Measurements from ENCODE around the gene ARHGEF28. TPM values are rescaled to one million over a fixed set of nuclear protein-coding genes. Genes with fewer than 3 reads are reported as not detected.

Gene ARHGEF28
- total and polyA plus RNA-seq, 2 of the 13 experiments (the other 11 are each of a cell fraction or from before 2014, with no cell fraction given) = 17.4 to 34.1 TPM

GRCh38 chr5:73582285-73583145, 43.5 kb upstream of the ARHGEF28 start:
- Histone ChIP-seq H4K20me1 (ENCODE audit: insufficient read depth, low read length) (no peaks in the 10 kb centered on the region), H3K27ac (ENCODE audit: extremely low read length, insufficient read depth, low read length) (no peak overlapping the region), H3K9ac (ENCODE audit: insufficient read depth, low read depth, low read length) (no peak overlapping the region), H3K27me3 (ENCODE audit: control insufficient read depth in 1 of 2, insufficient read depth in 2 of 2, low read length in 2 of 2) (no peaks in the 10 kb centered on the region), H3K79me2 (ENCODE audit: insufficient read depth, low read length) (no peaks in the 10 kb centered on the region), H3K9me3 (ENCODE audit: low read length) (no peaks in the 10 kb centered on the region), H3K4me1 (ENCODE audit: insufficient read depth, low read length) (no peaks in the 10 kb centered on the region), H3K4me2 (ENCODE audit: low read depth, low read length) (no peak overlapping the region), H3K4me3 (replicated peaks in 1 of 3; ENCODE audit: insufficient read depth in 1 of 3, low read depth in 2 of 3, low read length in 3 of 3) (no peak overlapping the region), H2AFZ (ENCODE audit: low read length) (no peak overlapping the region), H3K36me3 (replicated peaks in 1 of 2; ENCODE audit: control insufficient read depth in 1 of 2, insufficient read depth in 2 of 2, low read length in 2 of 2) (peaks cover 5 to 33% of the 10 kb centered on the region in 2 experiments; a peak in 4 of 5 replicates)
- in situ Hi-C loops (cut with HindIII; ENCODE audit: extremely low pct_ligation_motif_present, low pct_unique_long_range_greater_than_20kb) = no loop called here
- WGBS (ENCODE audit: low lambda C conversion rate) = 63% methylated on average over 3 of the region's 3 CpGs
- CTCF ChIA-PET (ENCODE audit: low intra/inter-chr PET ratio, low total read pairs) = no interaction called here
- POLR2A ChIA-PET = no interaction called here
- no peak for DNase-seq (ENCODE audit: low spot score)
- no peak for ATAC-seq
- intact Hi-C loops (cut with micrococcal nuclease; ENCODE audit: unreplicated experiment) = no loop called here
- TF ChIP-seq, protein P1, sequence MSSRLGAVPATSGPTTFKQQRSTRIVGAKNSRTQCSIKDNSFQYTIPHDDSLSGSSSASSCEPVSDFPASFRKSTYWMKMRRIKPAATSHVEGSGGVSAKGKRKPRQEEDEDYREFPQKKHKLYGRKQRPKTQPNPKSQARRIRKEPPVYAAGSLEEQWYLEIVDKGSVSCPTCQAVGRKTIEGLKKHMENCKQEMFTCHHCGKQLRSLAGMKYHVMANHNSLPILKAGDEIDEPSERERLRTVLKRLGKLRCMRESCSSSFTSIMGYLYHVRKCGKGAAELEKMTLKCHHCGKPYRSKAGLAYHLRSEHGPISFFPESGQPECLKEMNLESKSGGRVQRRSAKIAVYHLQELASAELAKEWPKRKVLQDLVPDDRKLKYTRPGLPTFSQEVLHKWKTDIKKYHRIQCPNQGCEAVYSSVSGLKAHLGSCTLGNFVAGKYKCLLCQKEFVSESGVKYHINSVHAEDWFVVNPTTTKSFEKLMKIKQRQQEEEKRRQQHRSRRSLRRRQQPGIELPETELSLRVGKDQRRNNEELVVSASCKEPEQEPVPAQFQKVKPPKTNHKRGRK (CRISPR knock-in tag; IDR thresholded peaks at IDR 0.05) = no peak
- TF ChIP-seq HMG20B (CRISPR knock-in tag; conservative IDR thresholded peaks at IDR 0.05) = no peak
- no TSS peak for BruUV-seq (replicated peaks)
- no peak for FAIRE-seq

GRCh38 chr5:73587923-73588322, 38.1 kb upstream of the ARHGEF28 start:
- ATAC-seq = no peak
- H3K9me3 ChIP-seq (ENCODE audit: low read length) = no peaks in the 10 kb centered on the region
- no peak overlapping the region for H3K4me3 ChIP-seq (replicated peaks in 1 of 3; ENCODE audit: insufficient read depth in 1 of 3, low read depth in 2 of 3, low read length in 3 of 3)
- no TSS peak for BruUV-seq (replicated peaks)
- H4K20me1 ChIP-seq (ENCODE audit: insufficient read depth, low read length) = no peaks in the 10 kb centered on the region
- intact Hi-C loops (cut with micrococcal nuclease; ENCODE audit: unreplicated experiment) = no loop called here
- H3K27ac ChIP-seq (ENCODE audit: extremely low read length, insufficient read depth, low read length) = no peak overlapping the region
- H3K27me3 ChIP-seq (ENCODE audit: control insufficient read depth in 1 of 2, insufficient read depth in 2 of 2, low read length in 2 of 2) = no peaks in the 10 kb centered on the region; a peak in 1 of 5 replicates
- ChIA-PET CTCF (ENCODE audit: low intra/inter-chr PET ratio, low total read pairs) (no interaction called here), POLR2A (no interaction called here)
- 45% methylated on average over 1 of the region's 1 CpG for WGBS (ENCODE audit: low lambda C conversion rate)
- no peak for DNase-seq (ENCODE audit: low spot score)
- H3K79me2 ChIP-seq (ENCODE audit: insufficient read depth, low read length) = no peaks in the 10 kb centered on the region
- no peak for FAIRE-seq
- no peak overlapping the region for H3K9ac ChIP-seq (ENCODE audit: insufficient read depth, low read depth, low read length)
- peaks cover 9% of the 10 kb centered on the region for H3K4me1 ChIP-seq (ENCODE audit: insufficient read depth, low read length)
- in situ Hi-C loops (cut with HindIII; ENCODE audit: extremely low pct_ligation_motif_present, low pct_unique_long_range_greater_than_20kb) = loop anchor here (5.0 kb wide), 1 partner anchor 204 kb away; no protein-coding TSS in a partner anchor
- H2AFZ ChIP-seq (ENCODE audit: low read length) = no peak overlapping the region
- no peaks in the 10 kb centered on the region for H3K36me3 ChIP-seq (replicated peaks in 1 of 2; ENCODE audit: control insufficient read depth in 1 of 2, insufficient read depth in 2 of 2, low read length in 2 of 2)
- no peak overlapping the region for H3K4me2 ChIP-seq (ENCODE audit: low read depth, low read length)
- TF ChIP-seq ZNF777 (CRISPR knock-in tag; IDR thresholded peaks at IDR 0.05) = no peak
- TF ChIP-seq ZNF264 (CRISPR knock-in tag; IDR thresholded peaks at IDR 0.05) = no peak
- TF ChIP-seq GMEB2 (CRISPR knock-in tag; IDR thresholded peaks at IDR 0.05; ENCODE audit: low read depth) = no peak
- TF ChIP-seq ATRX (CRISPR knock-in tag; IDR thresholded peaks at IDR 0.05; ENCODE audit: borderline replicate concordance) = no peak
- no peak for TF ChIP-seq HNRNPK (IDR thresholded peaks at IDR 0.05; ENCODE audit: low read depth, low read length, poor library complexity, severe bottlenecking)
- TF ChIP-seq, protein P2, sequence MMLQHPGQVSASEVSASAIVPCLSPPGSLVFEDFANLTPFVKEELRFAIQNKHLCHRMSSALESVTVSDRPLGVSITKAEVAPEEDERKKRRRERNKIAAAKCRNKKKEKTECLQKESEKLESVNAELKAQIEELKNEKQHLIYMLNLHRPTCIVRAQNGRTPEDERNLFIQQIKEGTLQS (CRISPR knock-in tag; IDR thresholded peaks at IDR 0.05) = no peak
- TF ChIP-seq FOXK2 (IDR thresholded peaks at IDR 0.05) = no peak
- no peak for TF ChIP-seq CBX1 (IDR thresholded peaks at IDR 0.05; ENCODE audit: low read depth)
- TF ChIP-seq CREB1 (IDR thresholded peaks at IDR 0.05) = no peak
- no peak for TF ChIP-seq CREB1 (CRISPR knock-in tag; IDR thresholded peaks at IDR 0.05)
- no peak for TF ChIP-seq TMF1 (CRISPR knock-in tag; IDR thresholded peaks at IDR 0.05; ENCODE audit: low read depth)
- TF ChIP-seq TOPORS (CRISPR knock-in tag; IDR thresholded peaks at IDR 0.05) = no peak
- no peak for TF ChIP-seq SRSF1 (optimal IDR thresholded peaks at IDR 0.05; ENCODE audit: low read depth, low read length)
- no peak for TF ChIP-seq ZNF605 (CRISPR knock-in tag; IDR thresholded peaks at IDR 0.05)
- no peak for TF ChIP-seq STAT5B (CRISPR knock-in tag; IDR thresholded peaks at IDR 0.05)
